Measurements from ENCODE around the gene NR4A1. TPM values are rescaled to one million over a fixed set of nuclear protein-coding genes. Genes with fewer than 3 reads are reported as not detected.

The NR4A1 gene
- total RNA-seq, 6 experiments from 2014 or later: 5.0 to 8.8 (median 7.7) TPM

GRCh38 chr12:52037248-52037861 lies 13.9 kb upstream of the NR4A1 start:
- no peak for DNase-seq
- TF ChIP-seq POLR2A (IDR thresholded peaks at IDR 0.05) (no peak), CTCF (IDR thresholded peaks at IDR 0.05) (no peak)
- H3K36me3 ChIP-seq: no peaks in the 10 kb centered on the region
- peak overlapping the region; percentile 44 to 54 (median 45) for H3K4me3 ChIP-seq
- no peak for ATAC-seq
- WGBS (ENCODE audit: insufficient coverage, low coverage, low lambda C conversion rate, missing lambda C conversion rate): no CpG with 5 or more reads among the region's 59 CpGs
- peaks cover 0 to 12% (median 0%) of the 10 kb centered on the region in 4 donors for H3K4me1 ChIP-seq
- intact Hi-C loops (cut with DNase I): no loop called here
- peak overlapping the region; percentile 58 to 76 (median 60) for H3K27ac ChIP-seq
- H3K27me3 ChIP-seq: no peaks in the 10 kb centered on the region
- no peaks in the 10 kb centered on the region for H3K9me3 ChIP-seq

GRCh38 chr12:52038447-52038846 lies 12.8 kb upstream of the NR4A1 start:
- Histone ChIP-seq H3K4me3 (no peak overlapping the region), H3K27me3 (no peaks in the 10 kb centered on the region), H3K4me1 (peaks cover 0 to 9% (median 0%) of the 10 kb centered on the region in 4 donors), H3K36me3 (no peaks in the 10 kb centered on the region), H3K27ac (no peak overlapping the region), H3K9me3 (no peaks in the 10 kb centered on the region)
- ATAC-seq: no peak
- intact Hi-C loops (cut with DNase I): no loop called here
- no peak for TF ChIP-seq CTCF (IDR thresholded peaks at IDR 0.05)
- no peak for TF ChIP-seq POLR2A (IDR thresholded peaks at IDR 0.05)
- DNase-seq: no peak
- WGBS (ENCODE audit: insufficient coverage, low coverage, low lambda C conversion rate, missing lambda C conversion rate): 64% methylated on average over 3 of the region's 6 CpGs

GRCh38 chr12:52041035-52041434 lies 10.2 kb upstream of the NR4A1 start:
- TF ChIP-seq POLR2A (IDR thresholded peaks at IDR 0.05): no peak
- no peak for TF ChIP-seq CTCF (IDR thresholded peaks at IDR 0.05)
- Histone ChIP-seq H3K27ac (no peak overlapping the region), H3K4me3 (no peak overlapping the region), H3K9me3 (no peaks in the 10 kb centered on the region), H3K36me3 (no peaks in the 10 kb centered on the region), H3K4me1 (peaks cover 0 to 5% (median 0%) of the 10 kb centered on the region in 4 donors), H3K27me3 (no peaks in the 10 kb centered on the region)
- intact Hi-C loops (cut with DNase I): no loop called here
- ATAC-seq (no peak), DNase-seq (no peak)
- 63% methylated on average over 3 of the region's 3 CpGs for WGBS (ENCODE audit: insufficient coverage, low coverage, low lambda C conversion rate, missing lambda C conversion rate)

- TF ChIP-seq POLR2A (IDR thresholded peaks at IDR 0.05) (no peak), CTCF (IDR thresholded peaks at IDR 0.05) (no peak)
- H3K27me3 ChIP-seq: no peaks in the 10 kb centered on the region
- no peak overlapping the region for H3K27ac ChIP-seq
- ATAC-seq: no peak
- no peak for DNase-seq
- H3K4me3 ChIP-seq: no peak overlapping the region
- whole genome bisulfite sequencing (ENCODE audit: insufficient coverage, low coverage, low lambda C conversion rate, missing lambda C conversion rate): 56% methylated on average over 4 of the region's 6 CpGs
- no peaks in the 10 kb centered on the region for H3K9me3 ChIP-seq
- intact Hi-C loops (cut with DNase I): no loop called here
- H3K36me3 ChIP-seq: no peaks in the 10 kb centered on the region
- H3K4me1 ChIP-seq: no peaks in the 10 kb centered on the region
These were observed 9.5 kb upstream of the NR4A1 start for GRCh38 chr12:52041695-52042123.
